Measurements from ENCODE around the gene DPY19L3.
A peak's percentile ranks its signal among the peaks of the same experiment; 100 is the strongest.
"Not testable (repeated sequence)": the region's sequence is repeated elsewhere in the genome, so short reads cannot be mapped to it uniquely, and the experiment has no call there.

DPY19L3 gene, protein sequence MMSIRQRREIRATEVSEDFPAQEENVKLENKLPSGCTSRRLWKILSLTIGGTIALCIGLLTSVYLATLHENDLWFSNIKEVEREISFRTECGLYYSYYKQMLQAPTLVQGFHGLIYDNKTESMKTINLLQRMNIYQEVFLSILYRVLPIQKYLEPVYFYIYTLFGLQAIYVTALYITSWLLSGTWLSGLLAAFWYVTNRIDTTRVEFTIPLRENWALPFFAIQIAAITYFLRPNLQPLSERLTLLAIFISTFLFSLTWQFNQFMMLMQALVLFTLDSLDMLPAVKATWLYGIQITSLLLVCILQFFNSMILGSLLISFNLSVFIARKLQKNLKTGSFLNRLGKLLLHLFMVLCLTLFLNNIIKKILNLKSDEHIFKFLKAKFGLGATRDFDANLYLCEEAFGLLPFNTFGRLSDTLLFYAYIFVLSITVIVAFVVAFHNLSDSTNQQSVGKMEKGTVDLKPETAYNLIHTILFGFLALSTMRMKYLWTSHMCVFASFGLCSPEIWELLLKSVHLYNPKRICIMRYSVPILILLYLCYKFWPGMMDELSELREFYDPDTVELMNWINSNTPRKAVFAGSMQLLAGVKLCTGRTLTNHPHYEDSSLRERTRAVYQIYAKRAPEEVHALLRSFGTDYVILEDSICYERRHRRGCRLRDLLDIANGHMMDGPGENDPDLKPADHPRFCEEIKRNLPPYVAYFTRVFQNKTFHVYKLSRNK

DNA sequence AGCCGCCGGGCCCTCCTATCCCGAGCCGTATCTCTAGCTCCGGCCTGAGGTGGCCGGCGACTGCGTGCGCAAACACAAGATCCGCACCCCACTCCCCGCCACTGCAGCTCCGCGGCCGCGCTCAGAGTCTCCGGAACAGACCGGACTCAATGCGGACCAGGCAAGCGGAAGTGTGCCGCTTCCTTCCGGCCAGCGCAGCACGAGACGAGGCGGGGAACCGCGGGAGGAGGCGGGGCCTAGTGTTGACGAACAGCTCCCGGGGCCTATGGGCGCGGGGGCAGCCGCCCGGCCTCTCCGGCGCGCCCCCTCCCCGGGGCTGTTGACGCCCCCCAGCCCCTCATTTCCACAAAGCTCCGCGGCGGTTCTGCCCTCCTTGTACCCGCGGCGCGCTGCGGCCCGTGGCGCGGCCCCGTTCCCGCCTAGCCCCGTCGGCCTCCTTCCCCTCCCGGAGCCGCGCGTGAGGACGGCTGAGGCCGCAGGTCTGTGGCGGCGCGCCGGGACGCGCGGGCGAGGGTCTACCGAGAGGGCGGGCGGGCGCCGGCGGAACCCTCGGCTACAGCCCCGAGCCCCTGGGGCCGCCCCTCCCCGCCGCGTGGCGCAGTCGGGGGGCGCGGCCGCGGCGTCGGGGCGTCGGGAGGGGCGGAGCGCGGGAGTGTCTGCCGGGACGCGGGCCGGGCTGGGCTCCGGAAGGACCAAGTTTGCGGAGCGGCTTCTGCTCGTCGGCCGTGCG is at the start of gene DPY19L3:
Gene DPY19L3 (plus strand): TSS at position 340 of the 730 bp plus-strand sequence. CDS start 2,484 bp downstream, outside the sequence.
- DNase-seq = peak; percentile 82

DNA sequence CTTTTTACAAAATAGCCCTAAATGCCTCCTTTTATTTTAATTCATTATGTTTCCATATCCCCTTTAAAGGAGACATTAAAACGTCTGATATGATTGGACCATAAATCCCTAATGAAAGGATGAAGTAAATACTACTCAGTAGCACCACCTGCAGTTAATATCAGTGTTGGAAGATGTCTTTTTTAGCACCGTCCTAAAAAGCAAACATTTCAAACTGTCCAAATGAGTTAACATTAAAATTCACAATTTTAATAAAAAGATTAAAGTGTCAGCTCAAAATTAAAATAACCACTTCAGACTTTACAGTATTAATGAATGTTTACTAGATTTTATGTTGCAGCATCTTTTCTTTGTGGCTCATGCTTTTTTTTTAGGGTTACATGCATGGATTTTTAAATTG is 47.9 kb upstream of the DPY19L3 start:
- no peak for DNase-seq

DNA sequence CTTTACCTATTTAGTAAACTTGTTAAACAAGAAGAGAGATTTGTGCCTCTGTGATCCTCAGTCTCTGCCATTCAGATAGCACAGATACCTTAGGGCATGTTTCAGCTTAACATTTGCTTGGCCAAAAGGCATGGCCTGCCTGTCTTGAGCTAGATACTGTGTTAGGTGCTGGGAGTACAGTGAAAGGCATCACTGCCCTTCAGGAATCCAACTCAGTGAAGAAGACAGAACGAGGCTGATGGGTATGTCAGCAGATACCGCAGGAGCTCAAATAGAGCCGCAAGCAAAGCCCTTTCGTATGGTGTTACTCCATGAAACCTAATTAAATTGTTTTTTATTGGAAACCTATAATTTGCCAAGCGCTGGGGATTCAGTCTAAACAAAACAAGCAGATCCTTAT is 47.2 kb upstream of the DPY19L3 start:
- DNase-seq = no peak

DNA sequence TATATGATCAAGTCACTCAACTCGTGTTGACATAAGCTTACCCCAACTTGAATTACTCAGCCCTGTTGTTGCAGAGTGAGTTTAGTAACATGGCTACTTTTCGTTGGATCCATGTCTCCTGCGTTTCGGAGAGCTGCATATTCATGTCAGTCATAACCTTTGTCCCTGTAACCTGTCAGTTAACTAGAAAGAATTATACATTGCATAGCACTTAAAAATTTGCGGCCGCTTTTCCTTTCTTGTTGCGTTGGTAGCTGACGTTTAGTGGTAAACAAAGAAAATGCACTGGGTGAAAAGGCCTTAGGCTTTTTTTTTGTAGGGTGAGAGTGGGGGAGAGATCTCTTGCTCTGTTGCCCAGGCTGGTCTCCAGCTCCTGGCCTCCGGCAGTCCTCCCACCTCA is 46.0 kb upstream of the DPY19L3 start:
- DNase-seq = no peak

DNA sequence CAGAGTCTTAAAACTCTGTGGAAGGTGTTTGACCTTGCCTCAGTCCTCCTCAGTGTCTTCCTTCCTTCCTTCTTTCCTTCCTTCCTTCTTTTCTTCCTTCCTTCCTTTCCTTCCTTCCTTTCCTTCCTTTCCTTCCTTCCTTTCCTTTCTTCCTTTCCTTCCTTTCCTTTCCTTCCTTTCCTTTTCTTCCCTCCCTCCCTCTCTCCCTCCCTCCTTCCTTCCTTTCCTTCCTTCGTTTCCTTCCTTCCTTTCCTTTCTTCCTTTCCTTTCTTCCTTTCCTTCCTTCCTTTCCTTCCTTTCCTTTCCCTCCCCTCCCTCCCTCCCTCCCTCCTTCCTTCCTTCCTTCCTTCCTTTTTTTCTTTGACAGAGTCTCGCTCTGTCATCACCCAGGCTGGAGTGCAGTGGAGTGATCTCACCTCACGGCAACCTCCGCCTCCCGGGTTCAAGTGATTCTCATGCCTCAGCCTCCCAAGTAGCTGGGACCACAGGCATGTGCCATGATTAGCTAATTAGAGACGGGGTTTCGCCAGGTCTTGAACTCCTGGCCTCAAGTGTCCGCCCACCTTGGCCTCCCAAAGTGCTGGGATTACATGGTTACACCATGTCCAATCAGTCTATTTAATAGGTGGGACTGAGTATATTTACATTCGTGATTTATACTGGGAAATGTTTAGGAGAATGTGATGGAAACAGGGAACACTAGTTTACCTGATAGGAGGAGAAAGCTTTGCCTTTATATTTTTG is 43.8 kb upstream of the DPY19L3 start:
- no peak for DNase-seq

DNA sequence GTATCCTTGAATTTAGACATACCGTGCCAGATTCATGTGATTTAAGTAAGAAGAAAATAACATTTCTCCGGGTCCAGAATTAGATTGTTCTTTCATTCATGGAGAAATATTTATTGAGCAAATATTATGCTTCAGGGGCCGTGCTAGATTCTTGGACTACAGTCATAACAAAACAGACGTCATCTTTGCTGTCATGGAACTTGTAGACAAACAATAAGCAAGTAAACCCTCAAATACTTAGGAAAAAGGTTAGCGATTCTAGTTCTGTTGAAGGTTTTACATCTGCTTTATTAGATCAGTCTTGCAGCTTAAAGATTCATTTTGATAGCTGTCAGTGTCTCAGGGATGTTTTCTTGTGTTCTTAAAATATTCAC is 43.3 kb upstream of the DPY19L3 start:
- DNase-seq = no peak

DNA sequence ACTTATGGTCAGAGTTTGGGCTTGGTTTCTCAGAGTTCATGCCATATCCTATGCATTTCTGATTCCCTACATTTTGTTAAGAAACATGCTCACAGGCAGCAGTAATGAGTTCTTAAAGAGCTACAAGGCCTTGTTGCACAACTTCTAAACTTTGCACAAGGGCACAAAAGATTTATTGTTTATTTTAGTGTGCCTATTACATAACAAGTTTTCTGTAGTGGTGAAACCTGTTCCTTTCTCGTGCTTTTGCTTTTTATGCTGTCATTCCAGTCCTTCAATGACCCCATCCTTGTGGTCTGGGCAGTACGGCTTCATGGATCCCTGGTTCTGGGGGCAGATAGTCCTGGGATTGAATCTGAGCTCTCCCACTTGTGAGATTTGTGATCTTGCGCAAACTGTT is 42.4 kb upstream of the DPY19L3 start:
- DNase-seq = no peak

DNA sequence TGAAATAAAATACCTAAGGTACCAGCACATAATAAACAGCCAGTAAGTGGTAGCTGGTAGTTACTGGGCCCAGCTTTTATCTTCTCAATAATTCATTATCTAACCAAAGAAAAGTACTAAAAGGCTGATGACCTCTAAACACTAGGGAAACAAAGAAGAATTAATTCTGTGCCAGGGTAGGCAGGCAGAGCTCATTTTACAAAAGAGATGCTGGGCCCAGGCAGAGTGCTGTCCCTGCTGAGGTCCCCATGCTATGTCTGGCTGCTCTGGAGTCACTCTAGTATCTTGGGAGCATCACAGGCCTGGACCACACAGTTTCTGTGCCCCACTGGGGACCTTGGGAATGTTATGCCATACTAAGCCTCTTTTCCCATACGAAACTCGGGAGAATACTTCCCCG is 41.9 kb upstream of the DPY19L3 start:
- no peak for DNase-seq

DNA sequence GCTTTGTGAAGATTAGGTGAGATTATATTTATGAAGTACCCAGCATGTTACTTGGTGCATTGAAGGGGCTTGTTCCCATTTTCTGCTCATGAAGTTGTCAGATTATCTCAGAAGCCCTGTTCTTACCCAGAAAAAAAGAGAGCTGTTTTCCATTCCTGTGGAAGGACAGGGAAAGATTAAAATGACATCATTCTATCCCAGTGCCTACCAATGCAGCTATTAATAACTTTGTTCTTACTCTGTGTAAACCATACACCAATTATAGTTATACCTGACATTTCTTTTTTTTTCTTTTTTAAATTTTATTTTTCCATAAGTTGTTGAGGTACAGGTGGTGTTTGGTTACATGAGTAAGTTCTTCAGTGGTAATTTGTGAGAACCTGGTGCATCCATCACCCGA is 41.5 kb upstream of the DPY19L3 start:
- no peak for DNase-seq

DNA sequence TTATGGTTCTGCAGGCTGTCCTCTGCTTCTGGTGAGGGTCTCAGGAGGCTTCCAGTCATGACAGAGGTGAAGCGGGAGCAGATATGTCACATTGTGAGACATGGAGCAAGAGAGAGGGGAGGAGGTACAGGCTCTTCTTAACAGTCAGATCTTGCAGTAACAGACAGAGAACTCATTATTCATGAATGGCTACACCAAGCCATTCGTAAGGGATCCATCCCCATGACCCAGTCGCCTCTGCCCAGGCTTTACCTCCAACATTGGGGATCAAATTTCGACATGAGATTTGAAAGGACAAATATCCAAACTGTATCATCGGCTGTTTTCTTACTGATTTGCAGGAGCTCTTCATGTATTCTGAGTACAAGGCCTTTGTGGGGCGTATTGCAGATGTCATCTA is 38.5 kb upstream of the DPY19L3 start:
- DNase-seq = no peak

DNA sequence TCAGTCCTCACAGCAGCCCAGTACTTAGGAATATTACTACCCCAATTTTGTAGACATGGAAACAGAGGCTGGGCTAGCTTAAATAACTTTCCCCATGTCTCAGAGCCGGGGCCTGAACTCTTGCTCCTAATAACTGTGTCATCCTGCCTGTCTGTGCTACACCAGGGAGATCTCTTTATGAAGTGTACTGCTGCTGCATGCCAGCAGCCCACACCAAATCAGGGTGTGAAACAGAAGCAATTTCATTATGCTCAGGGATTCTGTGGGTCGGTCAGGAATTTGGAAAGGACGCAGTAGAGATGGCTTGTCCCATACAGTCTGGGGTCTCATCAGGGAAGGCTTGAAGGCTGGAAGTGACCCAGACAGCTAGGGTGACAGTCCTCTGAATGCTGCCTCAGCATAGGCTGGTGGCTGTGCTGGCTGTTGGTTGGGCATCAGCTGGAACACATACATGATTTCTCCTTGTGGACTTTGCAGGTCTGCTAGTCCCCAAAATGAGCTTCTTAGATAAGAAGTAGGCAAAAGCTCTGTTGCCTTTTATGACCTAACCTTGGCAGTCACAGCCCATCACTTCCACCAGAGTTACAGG is 37.5 kb upstream of the DPY19L3 start:
- no peak for DNase-seq

DNA sequence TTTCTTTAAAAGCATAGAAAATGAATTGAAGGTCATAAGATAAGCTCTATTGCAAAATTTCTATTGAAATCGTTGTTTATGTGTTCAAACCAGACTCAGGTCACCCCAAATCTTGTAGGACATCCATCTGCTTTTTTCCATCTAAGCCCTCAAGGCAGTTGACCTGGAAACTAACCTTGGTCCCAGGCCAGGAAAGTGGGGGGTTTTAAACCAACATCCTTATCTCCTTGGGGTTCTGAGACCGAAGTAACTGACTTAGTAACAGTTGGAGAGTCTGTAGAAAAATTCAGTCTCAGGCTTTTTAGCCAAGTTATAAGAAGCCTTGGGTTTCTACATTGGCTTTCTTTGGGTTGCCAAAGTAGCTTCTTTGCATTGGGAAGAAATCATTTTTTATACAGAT is 36.8 kb upstream of the DPY19L3 start:
- no peak for DNase-seq

DNA sequence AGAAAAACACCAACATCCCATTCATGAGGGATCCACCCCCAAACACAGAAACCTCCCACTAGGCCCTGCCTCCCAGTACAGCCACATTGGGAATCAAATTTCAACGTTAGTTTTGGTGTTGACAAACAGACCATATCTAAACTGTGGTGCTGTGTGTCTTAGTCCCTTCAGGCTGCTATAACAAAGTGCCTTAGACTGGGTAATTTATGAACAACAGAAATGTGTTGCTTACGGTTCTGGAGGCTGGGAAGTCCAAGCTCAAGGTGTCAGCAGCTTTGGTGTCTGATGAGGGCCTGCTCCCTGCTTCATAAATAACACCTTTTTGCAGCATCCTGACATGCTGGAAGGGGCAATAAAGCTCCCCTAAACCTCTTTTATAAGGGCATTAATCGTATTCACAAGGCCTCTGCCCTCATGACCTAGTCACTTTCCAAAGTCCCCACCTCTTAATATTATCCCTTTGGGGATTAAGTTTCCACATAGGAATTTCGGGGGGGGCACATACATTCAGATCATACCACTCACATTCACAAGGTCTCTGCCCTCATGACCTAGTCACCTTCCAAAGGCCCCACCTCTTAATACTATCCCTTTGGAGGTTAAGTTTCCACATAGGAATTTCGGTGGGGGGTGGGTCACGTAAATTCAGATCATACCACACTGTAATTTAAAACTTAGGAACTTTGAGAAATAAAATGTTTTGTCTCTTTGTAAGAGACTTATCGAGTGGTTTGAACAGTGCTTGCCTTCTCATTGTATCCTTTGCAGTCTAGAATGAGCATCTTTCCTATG is 32.6 kb upstream of the DPY19L3 start:
- no peak for DNase-seq

DNA sequence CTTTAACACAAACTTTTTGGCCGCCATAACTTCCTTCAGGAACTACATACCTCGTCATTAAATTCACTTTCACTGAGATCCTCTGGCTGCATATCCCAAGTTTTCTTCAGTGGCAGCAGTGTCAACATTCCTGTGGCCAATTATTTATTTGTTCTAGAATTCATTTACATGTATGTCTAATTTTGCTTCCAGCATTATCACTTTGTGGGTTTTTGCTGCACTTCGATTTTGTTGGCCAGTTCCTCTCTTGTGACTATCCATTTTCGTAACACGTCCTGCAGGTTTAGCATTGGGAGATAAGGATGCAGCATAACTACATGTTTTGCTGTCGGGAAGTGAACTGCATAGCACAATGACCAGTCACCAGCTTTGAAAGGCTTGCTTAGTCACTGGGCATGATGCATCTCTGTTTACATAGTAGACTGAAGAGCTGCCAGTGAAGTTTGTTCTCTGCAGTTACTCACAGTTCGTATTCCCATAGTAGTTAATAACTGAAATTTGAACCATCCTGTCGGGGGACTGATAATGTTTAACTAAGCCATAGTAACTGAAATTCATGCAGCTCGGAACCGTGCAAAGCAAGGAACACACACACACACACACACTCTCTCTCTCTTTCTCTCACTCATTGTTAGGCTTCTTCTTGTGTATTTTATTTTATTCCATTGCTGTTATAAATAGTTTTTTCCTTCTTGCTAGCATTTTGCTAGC is 31.8 kb upstream of the DPY19L3 start:
- DNase-seq = peak; percentile 93

DNA sequence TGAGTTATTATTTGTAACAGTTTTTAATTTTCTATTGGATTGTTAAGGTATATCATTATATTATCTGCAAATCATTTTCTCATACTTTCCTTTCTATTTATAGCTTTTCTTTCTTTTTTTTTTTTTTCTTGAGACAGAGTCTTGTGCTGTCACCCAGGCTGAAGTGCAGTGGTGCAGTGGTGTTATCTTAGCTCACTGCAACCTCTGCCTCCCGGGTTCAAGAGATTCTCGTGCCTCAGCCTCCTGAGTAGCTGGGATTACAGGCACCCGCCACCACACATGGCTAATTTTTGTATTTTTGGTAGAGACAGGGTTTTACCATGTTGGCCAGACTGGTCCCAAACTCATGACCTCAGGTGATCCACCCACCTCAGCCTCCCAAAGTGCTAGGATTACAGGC is 31.2 kb upstream of the DPY19L3 start:
- DNase-seq = not testable (repeated sequence)

DNA sequence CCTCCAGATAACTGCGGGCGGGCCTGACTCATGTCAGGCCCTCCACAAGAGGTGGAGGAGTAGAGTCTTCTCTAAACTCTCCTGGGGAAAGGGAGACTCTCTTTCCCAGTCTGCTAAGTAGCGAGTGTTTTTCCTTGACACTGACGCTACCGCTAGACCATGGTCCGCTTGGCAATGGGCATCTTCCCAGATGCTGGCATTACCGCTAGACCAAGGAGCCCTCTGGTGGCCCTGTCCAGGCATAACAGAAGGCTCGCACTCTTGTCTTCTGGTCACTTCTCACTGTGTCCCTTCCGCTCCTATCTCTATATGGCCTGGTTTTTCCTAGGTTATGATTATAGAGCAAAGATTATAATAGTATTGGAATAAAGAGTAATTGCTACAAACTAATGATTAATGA is 28.5 kb upstream of the DPY19L3 start:
- not testable (repeated sequence) for DNase-seq

DNA sequence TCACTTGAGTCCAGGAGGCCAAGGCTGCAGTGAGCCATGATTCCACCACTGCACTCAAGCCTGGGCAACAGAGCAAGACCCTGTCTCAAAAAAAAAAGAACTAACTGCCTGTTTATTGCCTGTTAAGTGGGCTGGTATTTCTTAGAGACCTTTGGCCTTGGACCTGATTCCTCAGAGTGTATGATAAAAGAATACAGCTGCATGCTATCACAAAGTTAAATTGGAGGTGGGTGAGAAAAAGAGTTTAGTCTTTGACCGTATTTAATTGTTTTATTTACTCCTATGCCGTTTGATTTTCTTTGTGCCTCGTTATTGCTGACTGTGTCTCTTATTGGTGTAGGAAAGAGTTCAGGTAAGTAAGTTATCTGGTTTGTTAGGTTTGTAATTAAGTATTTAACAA is 25.3 kb upstream of the DPY19L3 start:
- DNase-seq = no peak

DNA sequence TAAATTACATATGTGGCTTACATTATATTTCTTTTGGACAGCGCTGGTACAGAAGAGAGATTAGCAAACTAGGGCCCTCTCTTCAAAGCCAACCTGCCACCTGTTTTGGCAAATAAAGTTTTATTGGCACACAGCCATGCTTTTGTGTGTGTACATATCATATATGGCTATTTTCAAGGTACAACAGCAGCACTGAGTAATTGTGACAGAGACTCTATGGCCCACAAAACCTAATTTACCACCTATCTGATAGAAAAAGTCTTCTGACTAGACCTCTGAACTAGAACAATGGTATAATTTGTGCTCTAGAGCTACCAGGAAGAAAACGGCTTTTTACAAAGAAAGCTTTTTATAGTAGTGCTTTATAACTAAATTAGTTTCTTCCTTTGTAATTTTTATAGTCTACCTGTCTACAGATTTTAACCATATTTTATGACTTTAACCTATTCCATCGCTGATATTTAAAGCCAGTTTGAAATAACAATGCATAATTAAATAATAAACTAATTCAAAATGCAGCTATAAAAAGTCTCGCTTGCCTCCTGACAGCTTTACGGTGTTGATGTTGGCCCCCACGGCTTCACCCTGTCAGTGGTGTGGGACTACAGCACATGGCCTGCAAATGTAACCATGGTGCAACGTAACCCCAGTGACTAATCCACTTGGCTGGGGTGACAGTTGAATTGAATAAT is 17.7 kb upstream of the DPY19L3 start:
- peak; percentile 21 for DNase-seq

DNA sequence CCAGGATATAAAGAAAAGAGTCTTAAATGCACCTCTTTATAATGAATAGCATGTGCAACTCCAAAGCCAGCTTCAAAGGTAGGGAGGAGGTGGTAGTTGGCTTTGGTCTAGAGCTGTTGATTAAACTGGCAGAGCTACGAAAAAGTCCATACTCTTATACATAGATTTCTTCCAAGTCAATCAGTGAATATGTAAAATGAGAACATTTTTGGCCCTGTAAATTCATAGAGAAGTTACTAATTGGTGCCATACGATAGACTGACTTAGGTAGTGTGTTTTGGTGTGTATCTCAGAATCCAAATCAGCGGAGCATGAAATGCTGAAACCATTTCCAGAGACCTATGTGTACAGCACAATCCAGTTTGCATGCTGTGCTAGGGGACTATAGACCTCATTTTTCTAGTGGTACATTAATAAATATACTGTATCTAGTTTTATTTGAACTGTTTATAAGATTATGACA is 17.1 kb upstream of the DPY19L3 start:
- DNase-seq = no peak

DNA sequence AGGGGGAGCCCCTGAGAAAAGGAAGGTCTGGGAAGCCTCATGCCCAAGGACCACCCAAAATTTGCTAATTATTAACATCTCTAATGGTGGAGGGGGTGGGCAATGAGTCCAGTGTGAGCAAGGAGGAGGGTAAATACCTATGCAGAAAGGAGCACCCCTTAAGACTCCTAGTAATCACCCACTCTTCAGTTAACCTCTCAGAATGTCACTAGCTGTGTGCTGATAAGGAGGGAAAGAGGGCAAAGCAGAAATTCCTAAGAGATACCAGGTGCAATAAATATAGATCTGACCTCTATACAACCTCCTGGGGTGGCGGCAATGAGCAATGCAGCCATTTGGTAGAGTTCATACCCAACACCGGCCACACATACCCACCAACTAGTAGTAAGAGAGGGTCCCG is 12.7 kb upstream of the DPY19L3 start:
- DNase-seq = no peak
